GM12878 (cell line): ENCODE results near the gene AIFM3. TPM values are rescaled to one million over a fixed set of nuclear protein-coding genes. Genes with fewer than 3 reads are reported as not detected.

ENCODE experiments used
- ATAC-seq: fragments of 200-7000 bp; cut with Tn5 transposase; 3 replicates; pipeline ENCODE4 v1.9.1; 2020; ENCODE audit warnings: mild to moderate bottlenecking, moderate library complexity
- BruUV-seq: library from RNA; stranded (reverse); fragments of 400-500 nt; replicated peaks from 2 replicates; lab custom pipeline; 2021; lab: Mats Ljungman, UMichigan
- CTCF ChIA-PET: fragments of 300-600 bp; sonication (Branson Sonifier 250); formaldehyde crosslinking; extraction: SDS; loops from one replicate; lab custom pipeline; 2021; ENCODE audit warnings: inconsistent platforms; lab: Yijun Ruan, JAX
- POLR2A ChIA-PET: fragments of 350-600 bp; formaldehyde crosslinking; extraction: SDS; loops from one replicate; lab custom pipeline; 2021; ENCODE audit warnings: inconsistent platforms; lab: Charles Lee
- RAD21 ChIA-PET: fragments of 300-600 bp; sonication (Branson Sonifier 250); formaldehyde crosslinking; loops from one replicate; lab custom pipeline; 2023; ENCODE audit warnings: antibody characterized with exemption; ENCODE audit not compliant: unreplicated experiment; lab: Charles Lee
- SMC1A ChIA-PET: fragments of 300-600 bp; sonication (Branson Sonifier 250); formaldehyde crosslinking; loops from one replicate; lab custom pipeline; 2023; ENCODE audit not compliant: unreplicated experiment, uncharacterized antibody; lab: Charles Lee
- DNase-seq: peaks from one replicate; pipeline ENCODE4 v3.0.0-alpha.2; 2011; ENCODE audit warnings: low read depth, low spot score
- FAIRE-seq: peaks from 3 replicates; lab custom pipeline; 2011; peaks lifted over from hg19 to GRCh38; lab: Jason Lieb, UNC
- H2AFZ ChIP-seq: 2 replicates; pipeline ENCODE4 v1.6.0; 2011; ENCODE audit warnings: low read depth, low read length, control low read depth; ENCODE audit not compliant: control insufficient read depth
- H3K27ac ChIP-seq: 2 replicates; pipeline ENCODE4 v1.5.1; 2011; ENCODE audit warnings: control low read depth; ENCODE audit not compliant: control insufficient read depth, insufficient read depth
- H3K27me3 ChIP-seq, 2 experiments: replicated peaks in 1 of 2; 2 replicates each; pipeline versions ENCODE4 v1.6.0 to v1.6.1; 2011; ENCODE audit warnings: low read length in 1 of 2; ENCODE audit not compliant: control insufficient read depth in 2 of 2, insufficient read depth in 2 of 2
- H3K36me3 ChIP-seq, 2 experiments: 2 replicates each; pipeline ENCODE4 v1.5.1; 2011; ENCODE audit warnings: low read length in 1 of 2; ENCODE audit not compliant: control insufficient read depth in 2 of 2, insufficient read depth in 2 of 2
- H3K4me1 ChIP-seq: 2 replicates; pipeline ENCODE4 v1.6.1; 2011; ENCODE audit warnings: mild to moderate bottlenecking, low read length, moderate library complexity, mixed read lengths; ENCODE audit not compliant: control insufficient read depth, insufficient read depth
- H3K4me2 ChIP-seq: 2 replicates; pipeline ENCODE4 v1.6.0; 2011; ENCODE audit warnings: control low read depth; ENCODE audit not compliant: control insufficient read depth, insufficient read depth
- H3K4me3 ChIP-seq: fragments of 200-600 bp; sonication (generic); 2 replicates; pipeline ENCODE4 v1.5.1; 2016
- H3K79me2 ChIP-seq: 2 replicates; pipeline ENCODE4 v1.6.0; 2011; ENCODE audit warnings: low read length; ENCODE audit not compliant: control insufficient read depth, insufficient read depth
- H3K9ac ChIP-seq: 2 replicates; pipeline ENCODE4 v1.8.0; 2011; ENCODE audit warnings: low read length, control low read depth, mixed read lengths; ENCODE audit not compliant: control insufficient read depth, insufficient read depth
- H3K9me3 ChIP-seq: replicated peaks from 3 replicates; pipeline ENCODE4 v1.5.1; 2011; ENCODE audit warnings: mild to moderate bottlenecking, low read length; ENCODE audit not compliant: control insufficient read depth, insufficient read depth
- H4K20me1 ChIP-seq: 2 replicates; pipeline ENCODE4 v1.6.0; 2011; ENCODE audit not compliant: control insufficient read depth, insufficient read depth
- BCL3 ChIP-seq: IDR thresholded peaks from 2 replicates; pipeline ENCODE4 v1.6.1; 2011; ENCODE audit warnings: borderline replicate concordance, low read depth, mild to moderate bottlenecking, moderate library complexity, low read length; ENCODE audit not compliant: insufficient read depth, poor library complexity, severe bottlenecking
- IKZF2 ChIP-seq, 2 experiments: fragments of 450-650 bp; IDR thresholded peaks; 2 replicates each; pipeline ENCODE4 v1.6.1; 2017; ENCODE audit warnings: mild to moderate bottlenecking in 2 of 2, moderate library complexity in 2 of 2
- SIX5 ChIP-seq: IDR thresholded peaks from 2 replicates; pipeline ENCODE4 v1.6.1; 2011; ENCODE audit warnings: mild to moderate bottlenecking, low read depth, low read length, moderate library complexity; ENCODE audit not compliant: severe bottlenecking
- SREBF1 ChIP-seq: IDR thresholded peaks from 2 replicates; pipeline ENCODE4 v1.6.1; 2012; ENCODE audit warnings: mild to moderate bottlenecking, low read length
- ZSCAN29 ChIP-seq: fragments of 450-650 bp; IDR thresholded peaks from 2 replicates; pipeline ENCODE4 v1.6.1; 2017; ENCODE audit warnings: mild to moderate bottlenecking, moderate library complexity
- WGBS: methylation state at CpG from one replicate; pipeline ENCODE4 v1.1.6; 2016; ENCODE audit warnings: low lambda C conversion rate; ENCODE audit not compliant: insufficient replicate concordance, insufficient coverage; ENCODE audit errors: missing lambda C conversion rate; 5-methylcytosine and 5-hydroxymethylcytosine counted together
- in situ Hi-C: fragments of 300-500 bp; cut with MboI; formaldehyde crosslinking; loops from 9 replicates; pipeline ENCODE4 v1.14.3; 2018; ENCODE audit warnings: mixed read lengths
- intact Hi-C: fragments of 100-400 bp; cut with micrococcal nuclease; formaldehyde crosslinking; loops from one replicate; pipeline ENCODE4 v1.14.2; 2022; ENCODE audit not compliant: unreplicated experiment
- polyA plus RNA-seq, 11 experiments: library from polyadenylated mRNA; depleted of rRNA in 4 of 11; unstranded in 6 of 11; stranded (reverse) in 5 of 11; fragments of >200 nt; fragmentation: Nextera tagmentation in 4 of 11; fragmentation: Illumina TruSeq in 1 of 11; extraction: Ambion mirVana in 4 of 11; extraction: Trizol in 1 of 11; gene quantifications; 1 replicate in 1 of 11; 2 replicates in 10 of 11; pipeline versions ENCODE4 v1.2.1 to v1.2.3, GENCODE V29; 2011 to 2016; ENCODE audit warnings: inconsistent platforms in 2 of 11, missing spikeins in 2 of 11, low read depth in 1 of 11
- total RNA-seq, 4 experiments: library from RNA; depleted of rRNA in 3 of 4; stranded (reverse); fragments of >200 nt in 3 of 4; fragmentation: Illumina TruSeq in 1 of 4; extraction: Trizol in 1 of 4; gene quantifications; 2 replicates each; pipeline versions ENCODE4 v1.2.1 to v1.2.3, GENCODE V29; 2013 to 2021
- TF ChIP-seq, protein P1 (sequence below): IDR thresholded peaks from 2 replicates; pipeline ENCODE4 v1.6.1; 2012; ENCODE audit warnings: low read depth, low read length, improper control_type of control experiment
- TF ChIP-seq, protein P2 (sequence below): IDR thresholded peaks from 2 replicates; pipeline ENCODE4 v1.6.1; 2011; ENCODE audit warnings: borderline replicate concordance, low read depth, mild to moderate bottlenecking, moderate library complexity, mixed read lengths, low read length; ENCODE audit not compliant: insufficient read depth; ENCODE audit errors: extremely low read length

The AIFM3 gene
- total and polyA plus RNA-seq, 10 of the 15 experiments (the other 5 are each of a cell fraction or from before 2014, with no cell fraction given), result 0.06 to 0.34 (median 0.21) TPM; not detected in 6

GRCh38 chr22:20979243-20979809 lies 12.3 kb downstream of the AIFM3 start:
- CTCF ChIA-PET, result no interaction called here
- no peak overlapping the region for H3K9ac ChIP-seq
- H3K27ac ChIP-seq, result no peak overlapping the region
- no TSS peak for BruUV-seq
- H3K4me1 ChIP-seq, result peaks cover 10% of the 10 kb centered on the region; the same call in 1 of the 2 replicates
- no peaks in the 10 kb centered on the region for H3K27me3 ChIP-seq
- H3K4me3 ChIP-seq, result no peak overlapping the region
- RAD21 ChIA-PET, result no interaction called here
- peaks cover 6% of the 10 kb centered on the region; the same call in 2 of the 3 replicates for H3K9me3 ChIP-seq
- SMC1A ChIA-PET, result interaction anchor here (1.9 kb wide), 1 partner anchor 23 kb away, joined by 4 read pairs; no protein-coding TSS in a partner anchor
- intact Hi-C loops, result no loop called here
- TF ChIP-seq, protein P1, sequence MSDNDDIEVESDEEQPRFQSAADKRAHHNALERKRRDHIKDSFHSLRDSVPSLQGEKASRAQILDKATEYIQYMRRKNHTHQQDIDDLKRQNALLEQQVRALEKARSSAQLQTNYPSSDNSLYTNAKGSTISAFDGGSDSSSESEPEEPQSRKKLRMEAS, result no peak
- TF ChIP-seq, protein P2, sequence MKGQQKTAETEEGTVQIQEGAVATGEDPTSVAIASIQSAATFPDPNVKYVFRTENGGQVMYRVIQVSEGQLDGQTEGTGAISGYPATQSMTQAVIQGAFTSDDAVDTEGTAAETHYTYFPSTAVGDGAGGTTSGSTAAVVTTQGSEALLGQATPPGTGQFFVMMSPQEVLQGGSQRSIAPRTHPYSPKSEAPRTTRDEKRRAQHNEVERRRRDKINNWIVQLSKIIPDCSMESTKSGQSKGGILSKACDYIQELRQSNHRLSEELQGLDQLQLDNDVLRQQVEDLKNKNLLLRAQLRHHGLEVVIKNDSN, result peak; percentile 48
- no peak for TF ChIP-seq SREBF1
- no peak for TF ChIP-seq BCL3
- no peak for TF ChIP-seq IKZF2 (IDR thresholded peaks at IDR 0.05)
- TF ChIP-seq ZSCAN29, result no peak
- no peak for TF ChIP-seq SIX5
- FAIRE-seq, result no peak
- no peak for ATAC-seq
- no peaks in the 10 kb centered on the region for H4K20me1 ChIP-seq
- POLR2A ChIA-PET, result no interaction called here
- H2AFZ ChIP-seq, result no peak overlapping the region; the same call in 1 of the 2 replicates
- H3K79me2 ChIP-seq, result peaks cover 16% of the 10 kb centered on the region
- no peak overlapping the region for H3K4me2 ChIP-seq
- in situ Hi-C loops, result no loop called here
- DNase-seq, result no peak
- H3K36me3 ChIP-seq, result no peaks in the 10 kb centered on the region
- 42% methylated on average over 39 of the region's 39 CpGs for WGBS
